ENCODE measurements around the gene SMOC1.

DNA sequence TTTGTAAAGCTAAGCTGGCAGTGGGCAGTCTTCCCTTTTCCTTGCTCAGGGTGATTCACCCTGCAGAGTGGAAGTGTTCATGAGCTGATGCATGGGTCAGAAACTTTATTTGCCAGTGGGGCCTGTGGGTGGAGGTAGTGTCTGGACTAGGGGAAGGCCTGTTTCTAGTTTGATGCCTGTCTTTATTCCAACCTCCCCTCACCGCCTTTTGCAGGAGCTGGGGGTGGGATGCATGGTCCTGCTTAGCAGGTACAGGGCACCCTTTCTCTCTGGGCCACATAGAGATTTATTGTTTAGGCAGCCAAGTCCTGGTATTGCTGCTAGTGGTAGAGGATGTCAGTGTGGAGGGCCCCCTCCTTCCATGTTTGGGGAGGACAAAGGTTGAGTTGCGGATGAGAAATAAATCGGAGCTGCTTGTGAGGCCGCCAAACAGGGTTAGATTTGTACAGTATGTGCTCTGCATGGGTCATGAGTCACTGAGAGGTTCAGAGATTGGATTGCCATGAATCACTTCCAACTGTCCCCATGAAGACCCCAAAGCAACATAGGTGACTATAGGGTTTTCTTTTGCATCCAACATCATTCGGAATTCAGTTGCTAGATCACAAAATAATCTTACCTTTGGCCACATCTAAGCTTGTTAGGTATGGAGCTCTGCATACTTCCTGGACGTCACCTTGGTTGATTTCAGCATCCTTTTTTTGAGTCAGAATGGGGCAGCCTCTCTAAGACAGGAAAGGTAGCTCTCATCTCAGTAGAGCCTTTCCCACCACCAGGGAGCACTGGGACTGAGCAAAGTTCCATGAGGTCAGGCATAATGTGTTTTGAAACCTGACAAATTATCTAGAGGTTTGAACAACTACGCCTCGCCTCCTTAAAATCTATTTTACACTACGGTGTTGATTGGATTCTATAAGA, 8.8 kb downstream of the SMOC1 start:
- TF ChIP-seq, protein P1, sequence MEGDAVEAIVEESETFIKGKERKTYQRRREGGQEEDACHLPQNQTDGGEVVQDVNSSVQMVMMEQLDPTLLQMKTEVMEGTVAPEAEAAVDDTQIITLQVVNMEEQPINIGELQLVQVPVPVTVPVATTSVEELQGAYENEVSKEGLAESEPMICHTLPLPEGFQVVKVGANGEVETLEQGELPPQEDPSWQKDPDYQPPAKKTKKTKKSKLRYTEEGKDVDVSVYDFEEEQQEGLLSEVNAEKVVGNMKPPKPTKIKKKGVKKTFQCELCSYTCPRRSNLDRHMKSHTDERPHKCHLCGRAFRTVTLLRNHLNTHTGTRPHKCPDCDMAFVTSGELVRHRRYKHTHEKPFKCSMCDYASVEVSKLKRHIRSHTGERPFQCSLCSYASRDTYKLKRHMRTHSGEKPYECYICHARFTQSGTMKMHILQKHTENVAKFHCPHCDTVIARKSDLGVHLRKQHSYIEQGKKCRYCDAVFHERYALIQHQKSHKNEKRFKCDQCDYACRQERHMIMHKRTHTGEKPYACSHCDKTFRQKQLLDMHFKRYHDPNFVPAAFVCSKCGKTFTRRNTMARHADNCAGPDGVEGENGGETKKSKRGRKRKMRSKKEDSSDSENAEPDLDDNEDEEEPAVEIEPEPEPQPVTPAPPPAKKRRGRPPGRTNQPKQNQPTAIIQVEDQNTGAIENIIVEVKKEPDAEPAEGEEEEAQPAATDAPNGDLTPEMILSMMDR (IDR thresholded peaks at IDR 0.05): no peak
- no peak for TF ChIP-seq POLR2A (IDR thresholded peaks at IDR 0.05)
